GM12878 (cell line): Measurements from ENCODE around the gene INVS. TPM values are rescaled to one million over a fixed set of nuclear protein-coding genes. Genes with fewer than 3 reads are reported as not detected.

Experiments used
- ATAC-seq: fragments of 200-7000 bp; cut with Tn5 transposase; 3 replicates; pipeline ENCODE4 v1.9.1; 2020; ENCODE audit warnings: mild to moderate bottlenecking, moderate library complexity
- BruUV-seq: library from RNA; stranded (reverse); fragments of 400-500 nt; replicated peaks from 2 replicates; lab custom pipeline; 2021; lab: Mats Ljungman, UMichigan
- CTCF ChIA-PET: fragments of 300-600 bp; sonication (Branson Sonifier 250); formaldehyde crosslinking; extraction: SDS; loops from one replicate; lab custom pipeline; 2021; ENCODE audit warnings: inconsistent platforms; lab: Yijun Ruan, JAX
- POLR2A ChIA-PET: fragments of 350-600 bp; formaldehyde crosslinking; extraction: SDS; loops from one replicate; lab custom pipeline; 2021; ENCODE audit warnings: inconsistent platforms; lab: Charles Lee
- RAD21 ChIA-PET: fragments of 300-600 bp; sonication (Branson Sonifier 250); formaldehyde crosslinking; loops from one replicate; lab custom pipeline; 2023; ENCODE audit warnings: antibody characterized with exemption; ENCODE audit not compliant: unreplicated experiment; lab: Charles Lee
- SMC1A ChIA-PET: fragments of 300-600 bp; sonication (Branson Sonifier 250); formaldehyde crosslinking; loops from one replicate; lab custom pipeline; 2023; ENCODE audit not compliant: unreplicated experiment, uncharacterized antibody; lab: Charles Lee
- DNase-seq: peaks from one replicate; pipeline ENCODE4 v3.0.0-alpha.2; 2011; ENCODE audit warnings: low read depth, low spot score
- FAIRE-seq: peaks from 3 replicates; lab custom pipeline; 2011; peaks lifted over from hg19 to GRCh38; lab: Jason Lieb, UNC
- H2AFZ ChIP-seq: 2 replicates; pipeline ENCODE4 v1.6.0; 2011; ENCODE audit warnings: low read depth, low read length, control low read depth; ENCODE audit not compliant: control insufficient read depth
- H3K27ac ChIP-seq: 2 replicates; pipeline ENCODE4 v1.5.1; 2011; ENCODE audit warnings: control low read depth; ENCODE audit not compliant: control insufficient read depth, insufficient read depth
- H3K27me3 ChIP-seq, 2 experiments: replicated peaks in 1 of 2; 2 replicates each; pipeline versions ENCODE4 v1.6.0 to v1.6.1; 2011; ENCODE audit warnings: low read length in 1 of 2; ENCODE audit not compliant: control insufficient read depth in 2 of 2, insufficient read depth in 2 of 2
- H3K36me3 ChIP-seq, 2 experiments: 2 replicates each; pipeline ENCODE4 v1.5.1; 2011; ENCODE audit warnings: low read length in 1 of 2; ENCODE audit not compliant: control insufficient read depth in 2 of 2, insufficient read depth in 2 of 2
- H3K4me1 ChIP-seq: 2 replicates; pipeline ENCODE4 v1.6.1; 2011; ENCODE audit warnings: mild to moderate bottlenecking, low read length, moderate library complexity, mixed read lengths; ENCODE audit not compliant: control insufficient read depth, insufficient read depth
- H3K4me2 ChIP-seq: 2 replicates; pipeline ENCODE4 v1.6.0; 2011; ENCODE audit warnings: control low read depth; ENCODE audit not compliant: control insufficient read depth, insufficient read depth
- H3K4me3 ChIP-seq: fragments of 200-600 bp; sonication (generic); 2 replicates; pipeline ENCODE4 v1.5.1; 2016
- H3K79me2 ChIP-seq: 2 replicates; pipeline ENCODE4 v1.6.0; 2011; ENCODE audit warnings: low read length; ENCODE audit not compliant: control insufficient read depth, insufficient read depth
- H3K9ac ChIP-seq: 2 replicates; pipeline ENCODE4 v1.8.0; 2011; ENCODE audit warnings: low read length, control low read depth, mixed read lengths; ENCODE audit not compliant: control insufficient read depth, insufficient read depth
- H3K9me3 ChIP-seq: replicated peaks from 3 replicates; pipeline ENCODE4 v1.5.1; 2011; ENCODE audit warnings: mild to moderate bottlenecking, low read length; ENCODE audit not compliant: control insufficient read depth, insufficient read depth
- H4K20me1 ChIP-seq: 2 replicates; pipeline ENCODE4 v1.6.0; 2011; ENCODE audit not compliant: control insufficient read depth, insufficient read depth
- ASH2L ChIP-seq: fragments of 300-600, 200-600 bp; sonication (generic); IDR thresholded peaks from 2 replicates; pipeline ENCODE4 v1.6.1; 2017; ENCODE audit warnings: low read depth, mild to moderate bottlenecking, borderline replicate concordance
- BCL11A ChIP-seq: IDR thresholded peaks from 2 replicates; pipeline ENCODE4 v1.6.1; 2011; ENCODE audit warnings: low read depth, low read length
- CBX5 ChIP-seq: sonication (generic); IDR thresholded peaks from 2 replicates; pipeline ENCODE4 v1.6.1; 2016; ENCODE audit warnings: low read depth, moderate library complexity, mild to moderate bottlenecking, inconsistent platforms
- IRF5 ChIP-seq: fragments of 450-650 bp; IDR thresholded peaks from 2 replicates; pipeline ENCODE4 v1.6.1; 2017; ENCODE audit warnings: borderline replicate concordance
- MYB ChIP-seq: fragments of 150-350 bp; IDR thresholded peaks from 2 replicates; pipeline ENCODE4 v1.6.1; 2014; ENCODE audit warnings: mild to moderate bottlenecking, low read depth, low read length, borderline replicate concordance
- NFIC ChIP-seq: IDR thresholded peaks from 2 replicates; pipeline ENCODE4 v1.6.1; 2012; ENCODE audit warnings: low read depth, mild to moderate bottlenecking, inconsistent platforms, low read length, moderate library complexity
- RAD51 ChIP-seq: fragments of 450-650 bp; IDR thresholded peaks from 2 replicates; pipeline ENCODE4 v1.6.1; 2016; ENCODE audit warnings: moderate library complexity, mild to moderate bottlenecking, inconsistent platforms
- REST ChIP-seq: IDR thresholded peaks from 2 replicates; pipeline ENCODE4 v1.6.1; 2012; ENCODE audit warnings: mild to moderate bottlenecking, low read depth, low read length
- RFX5 ChIP-seq: IDR thresholded peaks from 2 replicates; pipeline ENCODE4 v1.6.1; 2011; ENCODE audit warnings: low read depth, low read length, improper control_type of control experiment
- SMC3 ChIP-seq: IDR thresholded peaks from 2 replicates; pipeline ENCODE4 v1.6.1; 2011; ENCODE audit warnings: low read length, improper control_type of control experiment, borderline replicate concordance
- TARDBP ChIP-seq: IDR thresholded peaks from 2 replicates; pipeline ENCODE4 v1.6.1; 2016; ENCODE audit warnings: borderline replicate concordance
- in situ Hi-C: fragments of 300-500 bp; cut with MboI; formaldehyde crosslinking; loops from 9 replicates; pipeline ENCODE4 v1.14.3; 2018; ENCODE audit warnings: mixed read lengths
- intact Hi-C: fragments of 100-400 bp; cut with micrococcal nuclease; formaldehyde crosslinking; loops from one replicate; pipeline ENCODE4 v1.14.2; 2022; ENCODE audit not compliant: unreplicated experiment
- polyA plus RNA-seq, 11 experiments: library from polyadenylated mRNA; depleted of rRNA in 4 of 11; unstranded in 6 of 11; stranded (reverse) in 5 of 11; fragments of >200 nt; fragmentation: Nextera tagmentation in 4 of 11; fragmentation: Illumina TruSeq in 1 of 11; extraction: Ambion mirVana in 4 of 11; extraction: Trizol in 1 of 11; gene quantifications; 1 replicate in 1 of 11; 2 replicates in 10 of 11; pipeline versions ENCODE4 v1.2.1 to v1.2.3, GENCODE V29; 2011 to 2016; ENCODE audit warnings: inconsistent platforms in 2 of 11, missing spikeins in 2 of 11, low read depth in 1 of 11
- total RNA-seq, 4 experiments: library from RNA; depleted of rRNA in 3 of 4; stranded (reverse); fragments of >200 nt in 3 of 4; fragmentation: Illumina TruSeq in 1 of 4; extraction: Trizol in 1 of 4; gene quantifications; 2 replicates each; pipeline versions ENCODE4 v1.2.1 to v1.2.3, GENCODE V29; 2013 to 2021
- TF ChIP-seq, protein P1 (sequence below): IDR thresholded peaks from 2 replicates; pipeline ENCODE4 v1.6.1; 2011; ENCODE audit warnings: low read depth, mild to moderate bottlenecking, low read length, moderate library complexity, borderline replicate concordance; ENCODE audit errors: extremely low read depth
- TF ChIP-seq, protein P2 (sequence below): fragments of 450-650 bp; IDR thresholded peaks from 2 replicates; pipeline ENCODE4 v1.6.1; 2016; ENCODE audit warnings: mild to moderate bottlenecking

The INVS gene
- total and polyA plus RNA-seq, 10 of the 15 experiments (the other 5 are each of a cell fraction or from before 2014, with no cell fraction given), result 0.93 to 20.8 (median 13.2) TPM

GRCh38 chr9:100129772-100130171 is 30.7 kb downstream of the INVS start:
- Histone ChIP-seq H2AFZ (no peak overlapping the region), H3K4me3 (no peak overlapping the region), H3K4me2 (no peak overlapping the region), H3K36me3 (no peaks in the 10 kb centered on the region), H3K27me3 (no peaks in the 10 kb centered on the region), H3K4me1 (no peaks in the 10 kb centered on the region), H4K20me1 (no peaks in the 10 kb centered on the region), H3K27ac (no peak overlapping the region), H3K9me3 (no peaks in the 10 kb centered on the region), H3K79me2 (no peaks in the 10 kb centered on the region), H3K9ac (no peak overlapping the region)
- no peak for FAIRE-seq
- ChIA-PET POLR2A (no interaction called here), RAD21 (no interaction called here), CTCF (no interaction called here), SMC1A (interaction anchor here (0.7 kb wide), 1 partner anchor 26 kb away, joined by 4 read pairs; no protein-coding TSS in a partner anchor)
- in situ Hi-C loops, result no loop called here
- intact Hi-C loops, result no loop called here
- ATAC-seq, result no peak
- DNase-seq, result no peak
- BruUV-seq, result no TSS peak
- no peak for TF ChIP-seq RFX5
- no peak for TF ChIP-seq TARDBP
- TF ChIP-seq CBX5, result no peak
- TF ChIP-seq MYB, result no peak
- no peak for TF ChIP-seq REST
- TF ChIP-seq NFIC, result no peak
- TF ChIP-seq BCL11A, result no peak
- TF ChIP-seq, protein P1, sequence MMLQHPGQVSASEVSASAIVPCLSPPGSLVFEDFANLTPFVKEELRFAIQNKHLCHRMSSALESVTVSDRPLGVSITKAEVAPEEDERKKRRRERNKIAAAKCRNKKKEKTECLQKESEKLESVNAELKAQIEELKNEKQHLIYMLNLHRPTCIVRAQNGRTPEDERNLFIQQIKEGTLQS, result no peak
- TF ChIP-seq, protein P2, sequence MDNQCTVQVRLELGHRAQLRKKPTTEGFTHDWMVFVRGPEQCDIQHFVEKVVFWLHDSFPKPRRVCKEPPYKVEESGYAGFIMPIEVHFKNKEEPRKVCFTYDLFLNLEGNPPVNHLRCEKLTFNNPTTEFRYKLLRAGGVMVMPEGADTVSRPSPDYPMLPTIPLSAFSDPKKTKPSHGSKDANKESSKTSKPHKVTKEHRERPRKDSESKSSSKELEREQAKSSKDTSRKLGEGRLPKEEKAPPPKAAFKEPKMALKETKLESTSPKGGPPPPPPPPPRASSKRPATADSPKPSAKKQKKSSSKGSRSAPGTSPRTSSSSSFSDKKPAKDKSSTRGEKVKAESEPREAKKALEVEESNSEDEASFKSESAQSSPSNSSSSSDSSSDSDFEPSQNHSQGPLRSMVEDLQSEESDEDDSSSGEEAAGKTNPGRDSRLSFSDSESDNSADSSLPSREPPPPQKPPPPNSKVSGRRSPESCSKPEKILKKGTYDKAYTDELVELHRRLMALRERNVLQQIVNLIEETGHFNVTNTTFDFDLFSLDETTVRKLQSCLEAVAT, result no peak
- no peak for TF ChIP-seq SMC3
- TF ChIP-seq RAD51, result no peak
- no peak for TF ChIP-seq IRF5
- TF ChIP-seq ASH2L, result no peak
